Fibroblast of peridontal ligament (primary cell): Measurements from ENCODE around the gene CD164L2.

Experiments used
- DNase-seq: peaks from one replicate; pipeline ENCODE4 v3.0.0-alpha.2; 2010; ENCODE audit errors: extremely low read depth

CD164L2 gene

DNA sequence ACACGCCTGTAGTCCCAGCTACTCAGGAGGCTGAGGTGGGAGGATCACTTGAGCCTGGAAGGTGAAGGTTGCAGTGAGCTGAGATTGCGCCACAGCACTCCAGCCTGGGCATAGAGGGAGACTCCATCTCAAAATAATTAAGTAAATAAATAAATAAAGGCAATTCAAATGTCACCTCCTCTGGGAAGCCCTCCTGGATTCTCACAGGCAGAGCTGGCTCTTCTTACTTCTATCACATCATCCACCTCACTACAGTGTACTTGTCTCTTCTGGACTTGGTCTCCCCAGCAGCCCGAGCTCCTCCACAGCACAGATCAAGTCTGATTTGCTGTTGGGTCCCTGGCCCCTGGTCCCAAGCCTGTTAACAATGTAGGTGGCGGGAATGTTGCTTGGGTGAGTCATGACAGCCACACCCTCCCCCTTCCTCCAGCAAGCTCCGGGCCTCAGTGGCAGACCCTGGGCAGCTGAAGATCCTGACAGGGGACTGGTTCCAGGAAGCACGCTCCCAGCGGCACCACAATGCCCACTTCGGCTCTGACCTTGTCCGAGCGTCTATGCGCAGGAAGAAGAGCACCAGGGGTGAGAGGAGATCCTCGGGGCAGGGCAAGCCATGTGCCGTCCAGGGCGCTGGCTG is 36.0 kb downstream of the CD164L2 start:
- no peak for DNase-seq

DNA sequence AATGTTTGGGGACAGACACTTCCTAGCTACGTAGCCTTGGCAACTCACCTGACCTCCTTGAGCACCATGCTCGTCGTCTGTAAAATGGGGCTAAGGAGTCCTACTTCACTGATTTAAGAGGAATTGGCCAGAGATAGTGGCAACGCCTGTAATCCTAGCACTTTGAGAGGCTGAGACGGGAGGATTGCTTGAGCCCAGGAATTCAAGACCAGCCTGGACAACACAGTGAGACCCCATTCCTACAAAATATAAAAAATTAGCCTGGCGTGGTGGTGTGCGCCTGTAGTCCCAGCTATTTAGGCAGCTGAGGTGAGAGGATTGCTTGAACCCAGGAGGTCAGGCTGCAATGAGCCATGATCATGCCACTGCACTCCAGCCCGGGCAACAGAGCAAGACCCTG is 36.8 kb downstream of the CD164L2 start:
- no peak for DNase-seq

DNA sequence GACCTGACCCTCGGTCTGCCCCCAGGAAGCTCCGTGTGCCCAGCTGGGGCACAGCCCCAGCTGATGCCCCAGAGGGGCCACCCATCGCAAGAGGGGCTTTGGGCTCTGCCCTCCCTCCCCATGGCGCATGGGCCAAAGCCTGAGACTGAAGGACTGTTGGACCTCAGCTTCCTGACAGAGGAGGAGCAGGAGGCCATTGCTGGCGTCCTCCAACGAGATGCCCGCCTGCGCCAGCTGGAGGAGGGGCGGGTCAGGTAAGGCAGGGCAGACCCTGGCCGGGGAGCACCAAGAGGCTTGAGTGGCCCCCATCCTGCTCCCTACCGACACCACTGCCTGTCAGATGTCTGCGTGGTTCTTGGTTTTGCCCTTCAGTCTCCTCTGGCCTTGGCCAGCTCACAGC is 37.9 kb downstream of the CD164L2 start:
- DNase-seq = no peak

DNA sequence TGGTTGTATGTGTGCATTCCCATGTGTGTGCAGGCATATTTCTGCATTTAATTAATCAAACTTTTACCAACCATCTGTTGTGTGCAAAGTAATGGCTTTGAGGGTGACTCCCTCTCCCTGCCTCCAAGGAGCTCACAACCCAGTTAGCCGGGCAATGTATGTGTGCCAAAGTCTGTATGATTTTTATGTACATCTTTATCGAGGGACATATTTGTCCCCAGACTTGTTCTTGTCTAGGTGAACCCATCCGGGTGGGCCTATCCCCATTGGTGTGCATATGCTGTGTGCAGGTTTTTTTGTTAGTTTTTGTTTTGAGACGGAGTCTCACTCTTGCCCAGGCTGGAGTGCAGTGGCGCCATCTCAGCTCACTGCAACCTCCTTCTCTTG is 39.5 kb downstream of the CD164L2 start:
- DNase-seq = no peak

DNA sequence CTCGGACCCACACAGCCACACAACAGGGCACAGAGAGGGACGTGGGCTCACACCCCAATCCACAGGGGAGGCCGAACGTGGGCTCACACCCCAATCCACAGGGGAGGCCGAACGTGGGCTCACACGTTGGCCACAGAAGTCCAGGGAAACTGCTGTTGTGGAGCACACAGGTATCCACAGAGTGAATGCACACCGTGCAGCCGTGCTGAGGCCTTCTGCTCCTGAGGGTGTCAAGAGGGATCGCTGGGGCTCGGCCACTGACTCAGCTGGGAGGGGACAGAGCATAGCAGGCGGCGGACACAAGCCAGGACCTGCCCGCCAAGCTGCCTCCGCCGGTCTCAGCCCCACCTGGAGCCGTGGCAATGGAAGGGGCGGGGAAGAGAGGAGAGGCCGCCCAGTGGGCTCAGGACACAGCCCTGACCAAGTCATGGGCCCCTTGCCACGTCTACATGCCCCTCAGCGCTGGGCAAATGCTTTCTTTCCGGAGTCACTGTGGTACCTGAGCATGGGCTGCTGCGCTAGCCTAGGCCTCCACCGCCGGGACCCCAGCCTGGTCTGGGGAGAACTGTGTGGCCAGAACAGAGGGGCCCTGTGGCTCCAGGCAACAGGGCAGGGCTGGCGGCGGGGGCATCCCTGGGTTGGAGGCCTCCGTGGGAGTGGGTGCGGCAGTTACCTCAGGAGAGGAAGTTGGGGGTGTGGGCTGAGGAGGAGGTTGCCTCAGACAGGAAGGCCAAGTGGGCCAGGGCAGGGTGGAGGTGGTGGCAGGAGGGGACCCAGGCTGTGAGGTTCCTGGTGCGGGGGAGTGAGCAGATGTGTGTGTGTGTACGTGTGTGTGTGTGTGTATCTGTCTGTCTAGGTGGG is 40.1 kb downstream of the CD164L2 start:
- DNase-seq = no peak

DNA sequence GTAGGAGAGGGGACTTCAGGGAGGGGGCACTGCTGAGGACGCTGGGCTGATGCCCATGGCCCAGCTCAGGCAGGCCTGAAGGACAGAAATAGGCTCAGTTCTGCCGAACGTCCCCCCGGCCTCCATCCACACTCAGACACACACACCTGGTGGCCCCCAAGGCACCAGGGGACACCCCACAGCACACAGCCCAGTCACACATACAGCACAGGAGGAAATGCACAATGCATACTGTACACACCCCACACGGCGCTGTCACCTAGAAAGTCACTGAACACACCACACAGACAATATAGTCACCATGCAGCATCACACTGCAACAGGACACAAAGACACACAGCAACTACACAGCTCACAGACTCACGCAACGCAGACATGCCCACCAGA is 40.7 kb downstream of the CD164L2 start:
- no peak for DNase-seq

DNA sequence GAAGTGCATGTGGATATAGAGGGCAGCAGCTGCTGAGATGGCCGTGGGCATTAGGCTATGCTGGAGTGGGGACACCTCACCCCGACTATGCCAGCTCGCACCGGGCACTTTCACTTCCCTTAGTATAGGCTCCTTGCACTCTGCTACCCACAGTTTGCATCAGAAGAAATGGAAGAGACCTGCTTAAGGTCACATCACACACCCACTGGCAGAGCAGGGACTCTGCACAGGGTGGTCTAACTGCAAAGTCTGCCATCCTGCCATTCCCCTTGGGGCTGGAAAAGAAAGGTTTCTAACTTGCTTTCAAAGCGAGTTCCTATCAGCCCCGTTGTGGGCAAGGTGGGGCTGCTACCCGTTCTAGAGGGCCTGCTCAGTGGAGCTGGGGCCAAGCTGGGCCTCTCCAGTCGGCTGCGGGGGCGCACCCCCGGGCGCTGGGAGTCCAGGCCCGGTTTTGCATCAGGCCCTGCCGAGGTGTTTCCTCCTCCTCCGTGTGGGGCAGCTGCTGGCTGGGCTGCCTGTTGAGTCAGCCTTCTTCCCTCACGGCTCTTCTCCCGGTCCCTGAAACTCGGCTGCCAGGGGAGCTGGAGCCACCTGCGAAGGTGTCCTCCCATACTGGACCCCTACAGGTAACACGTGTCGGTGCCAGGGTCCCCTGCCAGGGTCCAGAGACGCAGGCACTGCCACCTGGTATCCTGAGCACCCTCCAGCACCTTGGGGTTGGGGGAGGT is 41.4 kb downstream of the CD164L2 start, which contains the start of gene SYTL1:
Gene SYTL1, plus strand, starts transcription at position 498 of the 728 bp plus-strand sequence. CDS start 3,313 bp downstream, outside the sequence.
- peak; percentile 43 for DNase-seq

DNA sequence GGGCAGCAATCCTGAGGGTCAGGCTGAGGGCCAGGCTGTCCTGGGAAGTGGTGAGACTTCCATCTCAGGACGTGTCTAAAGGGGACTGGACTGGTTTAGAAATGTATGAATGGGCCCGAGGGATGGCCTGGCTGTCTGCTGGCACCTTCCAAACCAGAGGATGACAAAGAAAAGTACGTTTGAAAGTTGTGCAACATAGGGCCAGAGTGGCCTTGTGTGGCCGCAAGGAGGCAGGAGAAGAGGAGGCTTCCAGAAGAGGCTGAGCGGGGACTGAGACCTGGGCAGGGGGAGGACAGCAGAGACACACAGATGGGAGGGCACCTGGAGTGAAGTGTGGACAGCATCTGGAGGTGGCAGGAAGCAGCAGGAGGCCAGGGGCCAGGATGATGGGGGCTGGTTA is 43.9 kb downstream of the CD164L2 start:
- DNase-seq = no peak

DNA sequence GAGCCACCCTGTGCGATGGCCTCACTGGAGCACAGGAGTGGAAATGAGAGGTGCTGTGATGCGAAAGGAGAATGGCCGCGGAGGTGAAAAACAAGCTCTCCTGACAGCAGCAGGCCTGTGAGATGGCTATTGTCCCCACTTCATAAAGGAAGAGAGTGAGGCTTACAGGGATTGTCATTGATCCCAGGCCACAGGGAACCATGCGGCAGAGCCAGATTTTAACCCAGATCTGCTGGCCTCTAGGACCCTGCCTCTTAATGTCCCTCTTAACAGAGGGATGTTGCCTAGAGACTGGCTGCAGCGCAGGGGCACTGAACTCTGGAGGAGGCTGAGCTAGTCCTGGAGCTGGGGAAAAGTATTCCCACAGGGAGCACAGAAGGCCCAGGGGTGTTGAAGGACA is 44.4 kb downstream of the CD164L2 start:
- no peak for DNase-seq

DNA sequence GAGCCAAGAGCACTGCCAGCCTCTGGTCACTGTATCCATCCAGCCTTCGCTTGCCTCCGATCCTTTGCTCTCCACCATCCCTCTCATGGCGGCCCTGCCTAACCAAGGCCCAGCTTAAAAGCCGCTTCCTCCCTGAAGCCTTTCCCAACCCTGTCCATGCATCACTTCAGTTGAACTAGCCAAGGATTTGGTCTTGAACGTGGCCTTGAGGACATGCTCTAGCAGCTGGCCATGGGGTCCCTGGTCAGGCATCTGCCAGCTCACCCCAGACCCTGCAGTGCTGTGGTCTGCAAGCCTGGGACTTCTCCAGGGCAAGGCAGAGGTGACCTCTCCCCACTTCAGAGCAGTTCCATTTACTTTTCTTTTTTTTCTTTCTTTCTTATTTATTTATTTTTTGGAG is 46.4 kb downstream of the CD164L2 start:
- no peak for DNase-seq

DNA sequence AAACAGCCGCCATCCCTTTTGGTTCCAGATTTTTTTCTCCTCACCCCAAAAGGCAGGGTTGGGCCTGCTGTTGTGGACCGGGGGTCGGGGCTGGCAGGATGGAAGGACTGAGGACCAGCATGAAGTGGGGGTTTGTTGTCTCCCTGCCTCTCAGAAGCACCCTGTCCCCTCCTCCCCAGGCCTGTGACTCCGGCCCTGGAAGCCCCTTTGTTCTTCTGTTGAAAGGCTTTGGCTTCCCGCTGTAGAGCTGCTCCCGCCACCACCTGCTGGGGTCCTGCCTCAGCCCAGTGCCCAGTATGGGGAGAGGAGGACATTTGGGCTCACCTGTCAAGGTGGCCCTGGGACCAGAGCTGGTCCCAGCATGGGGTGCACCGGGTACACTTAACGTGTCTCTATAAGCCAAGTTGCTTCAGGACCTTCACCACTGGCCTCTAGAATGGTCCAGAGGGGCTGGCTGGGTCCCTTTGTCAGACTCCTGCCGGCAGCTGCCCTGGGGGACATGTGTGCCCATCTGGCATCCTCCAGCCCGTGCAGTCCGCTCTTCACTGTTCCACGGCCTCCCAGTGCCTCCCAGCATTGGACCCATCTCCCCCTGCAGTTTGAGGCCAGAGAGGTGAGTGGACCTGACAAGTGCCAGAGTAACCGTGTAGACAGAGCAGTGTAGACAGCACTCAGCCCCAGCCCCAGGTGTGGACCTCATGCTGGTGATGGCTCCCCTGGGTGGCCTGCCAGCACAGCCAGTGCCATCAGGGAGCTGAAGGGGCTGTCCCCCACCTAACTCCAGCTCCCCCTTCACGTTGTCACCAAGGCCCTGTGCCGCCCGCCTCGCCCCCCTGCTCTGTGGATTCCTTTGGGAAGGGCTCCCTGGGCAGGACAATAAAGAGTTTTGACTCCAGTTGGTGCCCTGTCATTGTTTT is 47.4 kb downstream of the CD164L2 start:
- no peak for DNase-seq

DNA sequence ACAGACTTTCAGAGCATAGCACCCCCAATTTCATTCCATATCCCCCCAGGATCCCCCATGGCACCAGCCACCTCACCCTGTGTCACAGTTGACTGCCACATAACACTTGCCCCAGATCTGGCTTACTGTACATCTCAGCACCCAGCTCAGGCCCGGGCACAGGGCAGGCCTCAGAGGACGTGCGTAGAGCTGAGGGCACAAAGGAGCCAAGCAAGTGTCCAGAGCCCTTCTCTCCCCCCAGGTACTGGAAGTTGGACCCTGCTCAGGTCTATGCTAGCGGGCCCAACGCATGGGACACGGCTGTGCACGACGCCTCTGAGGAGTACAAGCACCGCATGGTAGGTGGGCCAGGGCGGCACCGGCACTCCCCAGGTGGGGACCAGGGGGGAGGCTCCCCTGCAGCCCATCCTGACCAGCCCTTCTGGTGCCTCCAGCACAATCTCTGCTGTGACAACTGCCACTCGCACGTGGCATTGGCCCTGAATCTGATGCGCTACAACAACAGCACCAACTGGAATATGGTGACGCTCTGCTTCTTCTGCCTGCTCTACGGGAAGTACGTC is 49.3 kb downstream of the CD164L2 start:
- DNase-seq = no peak

DNA sequence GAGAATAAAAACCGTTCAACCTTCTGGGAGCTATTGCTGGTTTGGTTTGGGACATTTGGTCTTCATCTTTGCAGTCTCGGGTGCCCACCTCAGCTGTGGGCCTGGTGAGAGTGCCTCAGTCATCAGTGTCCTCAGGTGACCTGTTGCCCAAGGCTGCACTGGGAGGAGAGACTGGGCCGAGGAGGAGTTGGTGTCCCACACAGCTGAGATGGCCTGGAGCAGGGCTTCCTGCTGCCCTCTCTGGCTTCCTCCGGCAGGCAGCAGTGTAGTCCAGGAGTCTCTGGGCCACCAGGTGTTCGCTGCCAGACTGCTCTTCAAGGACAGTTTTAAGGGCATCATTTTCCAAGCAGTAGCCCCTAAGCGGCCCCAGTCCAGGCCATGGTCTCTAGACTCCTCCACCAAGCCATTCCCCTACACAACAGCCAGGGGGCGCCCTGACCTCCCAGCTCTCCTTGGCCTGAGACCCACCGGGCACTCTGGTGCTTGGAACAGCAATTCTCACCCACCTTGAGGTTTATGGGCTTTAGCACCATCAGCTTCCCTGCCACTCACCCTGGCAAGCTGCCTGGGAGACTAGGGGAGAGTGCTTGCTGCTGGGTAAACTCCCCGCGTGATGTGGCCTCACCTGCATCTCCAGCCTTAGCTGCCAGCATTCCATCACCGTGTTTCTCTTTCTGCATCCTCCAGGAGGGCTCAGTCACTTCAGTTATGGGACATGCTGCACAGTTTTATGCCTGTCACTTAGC is 50.4 kb downstream of the CD164L2 start:
- DNase-seq = no peak

DNA sequence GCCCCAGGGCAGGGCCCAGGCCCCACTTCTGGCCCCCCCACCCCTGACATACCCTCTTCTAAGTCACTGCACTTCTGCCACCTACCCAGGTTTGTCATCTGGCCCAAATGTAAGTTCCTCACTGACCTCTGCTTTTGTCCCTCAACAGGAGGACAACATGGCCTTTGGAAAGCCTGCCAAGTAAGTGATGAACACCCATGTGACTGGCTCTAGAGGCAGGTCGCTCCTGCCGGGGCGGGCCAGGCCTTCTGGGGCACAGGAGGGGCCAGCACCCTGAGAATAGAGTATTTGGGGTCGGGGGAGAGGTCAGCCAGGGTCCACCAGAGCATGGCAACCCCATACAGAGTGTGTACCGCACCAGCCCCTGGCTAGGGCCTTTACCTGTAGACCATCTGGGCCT is 51.2 kb downstream of the CD164L2 start:
- no peak for DNase-seq

DNA sequence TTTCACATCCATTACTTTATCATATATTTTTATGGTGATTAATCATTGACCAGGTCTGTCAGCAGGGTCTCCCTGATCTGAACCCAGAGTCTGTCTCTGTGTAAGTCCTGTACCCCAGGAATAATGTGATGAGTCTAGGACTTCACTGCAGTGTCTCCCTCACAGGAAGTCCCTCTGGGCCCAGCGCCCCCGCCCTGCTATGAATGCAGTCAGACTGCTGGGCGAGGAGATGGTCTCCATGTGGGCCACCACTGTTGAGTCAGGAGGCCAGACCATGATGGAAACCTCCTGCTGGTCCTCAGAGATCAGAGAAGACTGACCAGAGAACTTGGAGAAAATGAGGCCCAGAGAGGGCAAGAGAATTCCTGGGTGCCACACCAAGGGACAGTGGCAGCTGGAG is 51.7 kb downstream of the CD164L2 start:
- DNase-seq = no peak

DNA sequence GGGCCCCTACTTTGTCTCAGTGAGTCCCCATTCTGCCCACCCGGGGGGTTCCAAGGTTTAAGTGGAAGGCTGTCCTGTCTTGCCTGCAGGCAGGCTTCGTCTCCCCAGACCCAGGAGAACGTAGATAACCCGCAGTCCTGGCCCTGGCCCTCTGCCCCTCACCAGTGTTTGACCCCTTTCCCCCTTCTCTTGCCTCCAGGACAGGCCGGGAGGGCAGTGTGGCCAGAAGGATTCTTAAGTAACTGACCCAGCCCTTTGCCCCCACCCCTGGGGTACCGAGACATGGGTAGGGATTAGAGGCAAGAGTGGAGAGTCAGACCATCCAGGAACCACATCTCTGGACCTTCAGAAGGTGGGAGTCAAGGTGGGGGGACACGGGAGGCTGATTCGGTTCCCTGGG is 52.3 kb downstream of the CD164L2 start:
- DNase-seq = no peak
